Left forelimb (tissue), 1 donor: Measurements from ENCODE around the gene SEMA6B.
A peak's percentile ranks its signal among the peaks of the same experiment; 100 is the strongest.
"Not testable (repeated sequence)": the region's sequence is repeated elsewhere in the genome, so short reads cannot be mapped to it uniquely, and the experiment has no call there.

Experiments
- DNase-seq: peaks from one replicate; pipeline ENCODE4 v3.0.0-alpha.2; 2018; ENCODE audit warnings: low spot score

SEMA6B gene

DNA sequence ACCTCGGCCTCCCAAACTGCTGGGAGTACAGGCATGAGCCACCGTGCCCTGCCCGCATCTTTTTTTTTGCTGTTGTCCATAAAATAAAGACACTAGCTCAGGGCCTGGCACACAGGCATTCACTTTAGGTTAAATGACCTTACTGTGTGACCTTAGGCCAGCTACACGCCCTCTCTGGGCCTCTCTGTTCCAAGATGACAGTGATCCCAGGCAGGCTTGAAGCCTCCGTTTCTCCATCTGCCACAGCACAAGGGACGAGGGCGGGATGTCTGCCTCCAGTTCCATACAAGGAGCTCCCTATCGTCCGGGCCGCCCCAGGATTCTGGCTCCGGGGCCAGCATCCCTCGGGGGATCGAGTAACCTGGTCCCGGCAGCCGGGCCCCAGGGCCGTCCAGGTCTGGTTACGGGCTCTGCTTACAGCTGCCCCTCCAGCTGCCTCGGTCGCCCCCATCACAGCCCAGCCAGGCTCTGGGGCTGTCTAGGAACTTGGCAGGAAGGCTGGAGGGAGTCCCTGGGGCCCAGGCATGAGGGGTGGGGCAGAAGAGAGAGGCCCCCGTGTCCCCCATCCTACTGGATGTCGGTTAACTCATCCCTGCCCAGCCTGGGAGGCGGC is 11.9 kb upstream of the SEMA6B start:
- DNase-seq, result peak; percentile 77

- no peak for DNase-seq
Observed at GRCh38 chr19:4570916-4571304, 11.4 kb upstream of the SEMA6B start.

- DNase-seq, result peak; percentile 56
Observed at GRCh38 chr19:4570402-4570801, 10.9 kb upstream of the SEMA6B start.

DNA sequence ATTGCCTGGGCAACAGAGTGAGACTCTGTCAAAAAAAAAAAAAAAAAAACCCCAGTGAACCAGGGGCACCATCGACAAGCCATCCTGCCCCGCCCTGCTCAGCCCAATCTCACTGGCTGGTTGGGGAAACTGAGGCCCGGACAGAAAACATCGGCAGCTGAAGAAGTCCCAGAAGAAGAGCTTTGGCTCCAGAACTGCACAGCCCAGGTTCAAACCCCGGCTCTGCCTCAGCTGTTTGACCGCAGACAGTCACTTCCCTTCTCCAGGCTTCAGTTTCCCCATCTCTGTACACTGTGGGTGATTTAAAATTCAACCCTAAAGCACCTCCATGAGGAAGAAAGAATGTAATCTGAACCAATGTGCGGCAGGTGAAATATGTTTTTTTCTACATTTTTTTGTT is 9.4 kb upstream of the SEMA6B start:
- DNase-seq, result no peak

DNA sequence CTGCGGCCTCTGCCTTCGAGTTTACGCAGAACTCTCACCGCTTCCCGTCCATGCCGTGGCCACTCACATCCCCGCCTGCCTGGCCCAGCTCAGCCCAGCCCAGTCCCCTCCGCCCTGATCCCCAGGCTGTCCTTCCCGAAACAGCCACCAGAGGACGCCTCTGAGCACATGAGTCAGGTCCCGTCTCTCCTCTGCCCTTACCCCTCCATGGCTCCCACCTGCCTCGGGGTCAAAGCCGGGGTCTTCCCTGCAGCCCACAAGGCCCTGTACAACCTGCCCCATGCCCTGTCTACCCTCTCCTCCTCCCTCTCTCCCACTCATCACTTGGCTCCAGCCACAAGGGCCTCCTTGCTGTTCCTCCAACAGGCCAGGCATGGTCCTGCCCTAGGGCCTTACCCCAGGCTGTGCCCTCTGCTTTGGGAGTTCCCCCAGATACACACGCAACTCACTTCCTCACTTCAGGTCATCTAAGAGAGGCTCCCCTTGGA is 8.1 kb upstream of the SEMA6B start:
- DNase-seq, result no peak

- DNase-seq, result no peak
Observed at GRCh38 chr19:4566402-4567051, 7.0 kb upstream of the SEMA6B start.

GRCh38 chr19:4563562-4563961 is 4.1 kb upstream of the SEMA6B start:
- DNase-seq, result not testable (repeated sequence)

DNA sequence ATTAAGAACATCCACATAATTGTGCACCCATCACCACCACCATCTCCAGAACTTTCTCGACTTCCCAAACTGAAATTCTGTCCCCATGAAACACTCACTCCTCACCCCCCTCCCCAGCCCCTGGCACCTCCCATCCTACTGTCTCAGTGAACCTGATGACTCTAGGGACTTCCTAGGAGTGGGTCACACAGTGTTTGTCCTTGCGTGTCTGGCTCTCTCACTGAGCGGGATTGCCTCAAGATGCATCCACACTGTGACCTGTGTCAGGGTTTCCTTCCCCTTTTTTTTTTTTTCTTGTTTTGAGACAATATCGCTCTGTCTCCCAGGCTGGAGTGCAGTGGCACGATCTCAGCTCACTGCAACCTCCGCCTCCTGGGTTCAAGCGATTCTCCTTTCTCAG is 2.6 kb upstream of the SEMA6B start:
- DNase-seq, result not testable (repeated sequence)

- no peak for DNase-seq
Observed at GRCh38 chr19:4557971-4558941, 1.2 kb downstream of the SEMA6B start.

- no peak for DNase-seq
Observed at GRCh38 chr19:4557144-4557970, 2.1 kb downstream of the SEMA6B start.

DNA sequence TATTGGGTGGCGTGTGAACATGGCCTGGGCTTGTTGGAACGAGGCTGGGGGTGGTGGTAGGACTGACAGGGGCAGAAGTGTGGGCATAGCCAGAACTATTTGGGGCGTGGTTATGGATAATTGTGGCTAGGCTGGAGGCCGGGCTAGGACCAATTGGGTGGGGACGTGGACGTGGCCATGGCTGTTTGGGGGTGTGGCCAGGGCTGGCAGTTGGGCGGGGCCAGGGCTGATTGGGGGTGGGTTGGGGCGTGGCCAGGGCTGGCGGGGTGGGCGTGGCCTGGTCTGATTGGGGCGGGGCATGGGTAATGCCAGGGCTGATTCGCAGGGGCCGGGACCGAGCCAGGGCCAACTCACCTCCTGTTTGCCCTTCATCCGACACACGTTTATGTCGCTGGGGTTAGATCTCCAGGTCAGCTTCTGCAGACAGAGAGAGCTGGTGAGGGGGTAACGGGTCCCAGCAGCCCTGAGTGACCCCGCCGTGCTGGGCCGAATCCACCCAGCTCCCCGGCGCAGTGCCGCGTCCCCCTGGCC is 2.8 kb downstream of the SEMA6B start:
- DNase-seq, result no peak

GRCh38 chr19:4555657-4556561 is 3.6 kb downstream of the SEMA6B start:
- no peak for DNase-seq

GRCh38 chr19:4554717-4555116 is 4.8 kb downstream of the SEMA6B start:
- no peak for DNase-seq

- DNase-seq, result no peak
Observed at GRCh38 chr19:4553775-4554174, 5.7 kb downstream of the SEMA6B start.

DNA sequence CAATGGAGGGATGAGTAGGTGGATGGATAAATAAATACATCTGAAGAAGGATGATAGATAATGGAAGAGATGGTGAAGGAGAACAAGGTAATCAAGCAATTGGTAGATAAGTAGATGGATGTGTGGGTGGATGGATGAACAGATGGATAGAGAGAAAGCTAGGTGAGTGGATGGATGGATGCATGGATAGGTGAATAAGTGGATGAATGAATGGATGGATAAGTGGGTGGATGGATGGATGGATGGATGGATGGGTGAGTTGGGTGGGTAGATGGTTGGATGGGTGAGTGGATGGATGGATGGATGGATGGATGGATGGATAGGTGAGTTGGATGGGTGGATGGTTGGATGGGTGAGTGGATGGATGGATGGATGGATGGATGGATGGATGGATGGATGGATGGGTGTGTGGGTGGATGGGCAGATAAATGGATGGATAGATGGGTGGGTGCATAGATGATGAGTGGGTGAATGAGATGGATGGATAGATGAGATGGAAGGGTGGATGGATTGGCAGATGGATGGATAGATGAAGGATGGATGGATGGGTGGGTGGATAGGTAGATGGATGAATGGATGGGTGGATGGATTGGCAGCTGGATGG is 6.3 kb downstream of the SEMA6B start:
- DNase-seq, result no peak

- no peak for DNase-seq
Observed at GRCh38 chr19:4552525-4552819, 7.0 kb downstream of the SEMA6B start.

DNA sequence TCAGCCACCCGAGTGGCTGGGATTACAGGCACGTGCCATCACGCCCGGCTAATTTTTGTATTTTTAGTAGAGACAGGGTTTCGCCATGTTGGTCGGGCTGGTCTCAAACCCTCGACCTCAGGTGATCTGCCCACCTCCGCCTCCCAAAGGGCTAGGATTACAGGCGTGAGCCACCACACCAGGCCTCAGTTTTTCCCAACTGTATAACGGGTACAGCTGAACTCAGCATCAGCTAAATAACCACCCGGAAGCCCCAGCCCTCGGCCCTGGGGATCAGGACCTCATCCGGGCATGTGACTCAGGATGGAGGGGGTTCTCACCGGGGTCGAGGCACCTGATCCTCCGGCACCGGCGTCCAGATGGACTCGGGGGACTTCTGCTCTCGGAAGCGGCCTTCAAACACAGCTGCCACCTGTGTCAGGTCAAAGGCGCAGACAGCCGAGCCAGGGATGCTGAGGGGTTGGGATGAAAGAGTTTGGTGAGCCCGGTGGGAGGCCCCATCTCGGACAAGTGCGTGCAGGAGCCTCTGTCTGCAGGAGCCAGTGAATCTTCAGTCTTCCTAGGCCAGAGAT is 8.9 kb downstream of the SEMA6B start:
- no peak for DNase-seq

DNA sequence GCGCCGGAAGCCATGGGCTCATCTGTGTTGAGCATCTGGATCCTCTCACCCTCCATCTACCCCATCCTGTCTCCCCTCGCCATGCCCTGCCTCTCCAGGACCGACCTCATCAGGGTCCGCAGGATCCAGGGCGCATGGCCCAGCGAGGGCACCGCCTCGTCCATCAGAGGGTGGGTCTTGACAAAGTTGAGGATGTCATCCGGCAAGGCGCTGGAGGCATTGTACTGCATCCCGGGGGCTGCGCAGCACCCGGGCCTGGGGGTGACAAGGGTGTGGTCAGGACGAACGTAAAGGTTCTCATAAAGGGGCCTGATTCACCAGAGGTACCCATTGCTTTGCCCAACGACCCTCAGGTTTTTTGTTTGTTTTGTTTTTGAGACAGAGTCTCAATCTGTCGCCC is 9.5 kb downstream of the SEMA6B start:
- DNase-seq, result no peak

DNA sequence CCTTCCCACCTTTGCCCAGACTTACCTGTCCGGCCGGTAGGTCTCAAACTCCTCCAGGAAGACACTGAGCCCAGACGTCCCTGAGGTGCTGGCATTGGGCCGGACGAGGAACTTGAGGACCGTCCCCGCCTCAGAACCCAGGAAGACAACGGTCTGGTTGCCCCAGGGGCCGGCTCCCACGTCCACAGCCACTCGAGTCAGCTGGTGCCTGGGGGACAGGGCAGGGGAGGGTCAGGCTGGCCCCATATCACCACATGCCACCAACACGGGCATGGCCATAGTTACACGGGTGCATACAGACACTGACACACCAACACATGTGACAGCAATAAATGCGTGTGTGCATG is 11.3 kb downstream of the SEMA6B start:
- no peak for DNase-seq
